Progenitor cell of endocrine pancreas (in vitro differentiated cells): ENCODE results near the gene KNTC1. TPM values are rescaled to one million over a fixed set of nuclear protein-coding genes. Genes with fewer than 3 reads are reported as not detected.

ENCODE experiments used
- DNase-seq: peaks from one replicate; pipeline ENCODE4 v3.0.0; 2021; ENCODE audit warnings: low spot score; ENCODE audit not compliant: unreplicated experiment
- H3K27ac Mint-ChIP-seq: 2 replicates; pipeline ENCODE4 v1.8.0; 2021; ENCODE audit warnings: mild to moderate bottlenecking, moderate library complexity, mixed read lengths
- H3K27me3 Mint-ChIP-seq: 2 replicates; pipeline ENCODE4 v1.8.0; 2021; ENCODE audit warnings: mixed read lengths
- H3K36me3 Mint-ChIP-seq: 2 replicates; pipeline ENCODE4 v1.8.0; 2022; ENCODE audit warnings: mixed read lengths; ENCODE audit not compliant: insufficient read depth
- H3K4me1 Mint-ChIP-seq: 2 replicates; pipeline ENCODE4 v1.8.0; 2021; ENCODE audit warnings: low read depth, mixed read lengths
- H3K4me3 Mint-ChIP-seq: 2 replicates; pipeline ENCODE4 v1.8.0; 2021; ENCODE audit warnings: low read depth, mild to moderate bottlenecking, moderate library complexity, mixed read lengths
- H3K9me3 Mint-ChIP-seq: 2 replicates; pipeline ENCODE4 v1.8.0; 2021; ENCODE audit warnings: low read depth, mixed read lengths
- total RNA-seq: library from RNA; stranded (reverse); gene quantifications from 2 replicates; pipeline ENCODE4 v1.2.1, GENCODE V29; 2021
- TF ChIP-seq, protein P1 (sequence below): fragments of 200-600 bp; sonication (generic); IDR thresholded peaks from one replicate; pipeline ENCODE4 v1.5.0; 2021; ENCODE audit warnings: antibody characterized with exemption, mild to moderate bottlenecking; ENCODE audit not compliant: unreplicated experiment

Gene KNTC1
- total RNA-seq, 1 donor from 2014 or later, result 65.4 TPM

DNA sequence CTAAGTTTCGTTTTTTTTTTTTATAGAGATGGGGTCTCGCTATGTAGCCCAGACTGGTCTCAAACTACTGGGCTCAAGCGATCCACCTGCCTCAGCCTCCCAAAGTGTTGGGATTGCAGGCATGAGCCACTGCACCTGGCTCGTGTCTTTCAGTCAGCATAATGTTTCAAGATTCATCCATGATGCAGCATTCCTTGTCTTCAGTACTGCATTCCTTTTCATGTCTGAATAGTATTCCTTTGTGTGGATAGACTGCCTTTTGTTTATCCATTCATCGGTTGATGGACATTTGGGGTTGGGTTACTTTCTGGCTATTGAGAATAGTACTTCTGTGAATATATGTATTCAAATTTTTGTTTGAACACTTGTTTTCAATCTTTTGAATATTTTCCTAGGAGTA lies 138.7 kb downstream of the KNTC1 start:
- H3K4me3 Mint-ChIP-seq, result no peak overlapping the region
- TF ChIP-seq, protein P1, sequence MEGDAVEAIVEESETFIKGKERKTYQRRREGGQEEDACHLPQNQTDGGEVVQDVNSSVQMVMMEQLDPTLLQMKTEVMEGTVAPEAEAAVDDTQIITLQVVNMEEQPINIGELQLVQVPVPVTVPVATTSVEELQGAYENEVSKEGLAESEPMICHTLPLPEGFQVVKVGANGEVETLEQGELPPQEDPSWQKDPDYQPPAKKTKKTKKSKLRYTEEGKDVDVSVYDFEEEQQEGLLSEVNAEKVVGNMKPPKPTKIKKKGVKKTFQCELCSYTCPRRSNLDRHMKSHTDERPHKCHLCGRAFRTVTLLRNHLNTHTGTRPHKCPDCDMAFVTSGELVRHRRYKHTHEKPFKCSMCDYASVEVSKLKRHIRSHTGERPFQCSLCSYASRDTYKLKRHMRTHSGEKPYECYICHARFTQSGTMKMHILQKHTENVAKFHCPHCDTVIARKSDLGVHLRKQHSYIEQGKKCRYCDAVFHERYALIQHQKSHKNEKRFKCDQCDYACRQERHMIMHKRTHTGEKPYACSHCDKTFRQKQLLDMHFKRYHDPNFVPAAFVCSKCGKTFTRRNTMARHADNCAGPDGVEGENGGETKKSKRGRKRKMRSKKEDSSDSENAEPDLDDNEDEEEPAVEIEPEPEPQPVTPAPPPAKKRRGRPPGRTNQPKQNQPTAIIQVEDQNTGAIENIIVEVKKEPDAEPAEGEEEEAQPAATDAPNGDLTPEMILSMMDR, result no peak
- no peak for DNase-seq
- no peaks in the 10 kb centered on the region for H3K9me3 Mint-ChIP-seq
- H3K27ac Mint-ChIP-seq, result no peak overlapping the region
- H3K36me3 Mint-ChIP-seq, result no peaks in the 10 kb centered on the region
- H3K4me1 Mint-ChIP-seq, result no peaks in the 10 kb centered on the region
- no peaks in the 10 kb centered on the region for H3K27me3 Mint-ChIP-seq

DNA sequence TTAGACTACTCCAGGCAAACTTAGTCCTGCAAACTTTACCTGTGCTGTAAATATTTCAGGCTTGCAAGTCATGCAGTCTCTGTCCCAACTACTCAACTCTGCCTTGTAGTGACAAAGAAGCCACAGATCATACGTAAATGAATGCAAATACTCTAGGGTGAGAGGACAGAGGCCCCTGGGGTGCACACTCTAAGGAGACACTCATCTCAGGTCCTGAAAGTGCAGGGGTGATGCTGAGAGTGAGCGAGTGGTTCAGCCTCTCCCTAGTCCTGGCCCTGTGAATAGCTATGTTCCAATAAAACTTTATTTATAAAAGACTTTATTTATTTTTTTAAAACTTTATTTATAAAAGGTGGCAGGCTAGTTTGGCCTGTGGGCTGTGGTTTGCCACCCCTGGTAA lies 141.2 kb downstream of the KNTC1 start:
- TF ChIP-seq, protein P1, result no peak
- no peaks in the 10 kb centered on the region for H3K36me3 Mint-ChIP-seq
- H3K4me1 Mint-ChIP-seq, result no peaks in the 10 kb centered on the region
- H3K4me3 Mint-ChIP-seq, result no peak overlapping the region
- no peaks in the 10 kb centered on the region for H3K27me3 Mint-ChIP-seq
- no peak overlapping the region for H3K27ac Mint-ChIP-seq
- no peak for DNase-seq
- H3K9me3 Mint-ChIP-seq, result peaks cover 2% of the 10 kb centered on the region

DNA sequence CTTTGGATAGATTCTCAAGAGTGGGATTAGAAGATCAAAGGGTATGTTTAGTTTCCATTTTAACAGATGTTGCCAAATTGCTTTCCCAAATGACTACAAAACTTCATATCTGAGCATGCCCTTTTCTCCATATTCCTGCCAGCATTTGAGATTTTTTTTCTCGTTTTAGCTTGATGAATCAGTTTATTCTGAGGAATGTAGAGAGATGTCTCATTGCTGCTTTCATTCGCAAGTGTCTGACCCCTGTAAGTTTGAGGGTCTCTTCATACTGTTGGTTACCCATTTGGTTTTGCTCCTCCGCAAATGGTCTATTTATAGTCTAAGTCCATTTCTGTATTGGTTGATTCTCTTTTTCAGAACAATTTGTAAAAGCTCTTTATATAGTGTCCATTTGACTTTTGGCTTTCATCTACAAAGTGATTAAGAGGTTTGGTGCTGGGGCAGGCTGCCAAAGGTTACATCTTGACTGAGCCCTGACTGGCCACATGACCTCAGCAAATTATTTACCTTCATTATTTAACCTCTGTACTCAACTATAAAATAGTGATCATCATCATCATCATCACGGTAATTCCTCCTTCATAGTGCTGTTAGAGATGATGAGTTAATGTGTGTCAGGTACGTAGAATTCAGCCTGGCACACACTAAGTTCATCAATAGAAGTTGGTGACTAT lies 142.5 kb downstream of the KNTC1 start:
- peaks cover 2% of the 10 kb centered on the region for H3K9me3 Mint-ChIP-seq
- TF ChIP-seq, protein P1, result no peak
- no peak for DNase-seq
- no peak overlapping the region for H3K4me3 Mint-ChIP-seq
- no peaks in the 10 kb centered on the region for H3K36me3 Mint-ChIP-seq
- H3K27ac Mint-ChIP-seq, result no peak overlapping the region
- no peaks in the 10 kb centered on the region for H3K27me3 Mint-ChIP-seq
- H3K4me1 Mint-ChIP-seq, result no peaks in the 10 kb centered on the region

DNA sequence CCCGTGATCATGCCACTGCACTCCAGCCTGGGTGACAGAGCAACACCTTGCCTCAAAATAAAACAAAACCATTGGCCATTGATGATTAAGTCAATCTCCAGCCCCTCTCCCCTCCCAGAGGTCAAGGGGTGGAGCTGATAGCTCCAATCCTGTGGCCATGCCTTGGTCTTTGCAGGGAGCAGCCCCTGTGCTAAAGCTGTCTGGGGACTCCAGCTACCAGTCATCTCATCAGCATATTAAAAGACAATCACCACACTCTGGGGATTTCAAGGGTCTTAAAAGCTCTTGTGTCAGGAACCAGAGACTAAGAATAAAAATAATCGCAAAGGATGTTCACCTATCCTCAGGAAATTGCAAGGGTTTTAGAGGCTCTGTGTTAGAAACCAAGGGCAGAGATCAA lies 145.5 kb downstream of the KNTC1 start:
- DNase-seq, result no peak
- no peaks in the 10 kb centered on the region for H3K27me3 Mint-ChIP-seq

More for the DNA sequence above, 145.5 kb downstream of the KNTC1 start:
- no peaks in the 10 kb centered on the region for H3K4me1 Mint-ChIP-seq
- no peaks in the 10 kb centered on the region for H3K36me3 Mint-ChIP-seq
- TF ChIP-seq, protein P1, result no peak
- H3K4me3 Mint-ChIP-seq, result no peak overlapping the region
- peaks cover 2% of the 10 kb centered on the region for H3K9me3 Mint-ChIP-seq
- no peak overlapping the region for H3K27ac Mint-ChIP-seq

Other genes starting within 250 kb of the KNTC1 start
- 78.6 and 81.8 TPM in 2 replicates for gene CLIP1, start 104.6 kb upstream of the KNTC1 start, total RNA-seq
- 33.4 and 34.9 TPM in 2 replicates for gene ZCCHC8, start 26.3 kb upstream of the KNTC1 start, total RNA-seq
- gene RSRC2, start 313 bp upstream of the KNTC1 start, total RNA-seq, result 124 and 131 TPM in 2 replicates
- 0.67 and 1.5 TPM in 2 replicates for gene HCAR2, start 176.1 kb downstream of the KNTC1 start, total RNA-seq
- not detected in 2 replicates for gene HCAR3, start 189.6 kb downstream of the KNTC1 start, total RNA-seq
- 0.22 and 0.62 TPM in 2 replicates for gene HCAR1, start 203.6 kb downstream of the KNTC1 start, total RNA-seq
- gene DENR, start 225.6 kb downstream of the KNTC1 start, total RNA-seq, result 67.8 and 68.4 TPM in 2 replicates
- gene CCDC62, start 247.3 kb downstream of the KNTC1 start, total RNA-seq, result 0.80 and 0.81 TPM in 2 replicates